ENCODE measurements around the gene TBC1D9.

DNA sequence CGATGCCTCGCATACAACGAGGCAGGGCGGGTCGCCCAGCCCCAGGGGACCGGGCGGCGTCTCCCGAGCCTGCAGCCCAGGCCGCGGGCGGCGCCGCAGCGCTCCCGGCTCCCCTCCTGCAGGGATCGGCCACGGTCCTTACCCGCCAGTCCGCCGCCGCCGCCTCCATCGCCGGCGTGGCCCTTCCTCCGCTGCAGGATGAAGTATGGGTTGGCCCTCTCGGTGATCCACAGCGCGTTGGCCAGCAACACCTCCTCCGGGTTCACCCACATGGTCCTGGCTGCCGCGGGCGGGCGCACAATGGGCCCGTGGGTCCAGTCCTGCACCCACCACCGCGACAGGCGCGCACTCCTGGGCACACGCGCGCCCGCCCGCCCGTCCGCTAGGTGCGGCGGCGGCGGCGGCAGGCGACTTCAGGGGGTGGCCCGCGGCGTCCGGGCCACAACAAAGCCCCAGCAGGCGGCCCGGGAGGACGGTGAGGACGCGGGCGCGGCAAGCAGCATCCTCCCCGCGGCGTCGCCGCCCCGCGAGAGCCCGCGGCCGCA lies 339 bp downstream of the TBC1D9 start:
- TF ChIP-seq BHLHE40 (IDR thresholded peaks at IDR 0.05; ENCODE audit: borderline replicate concordance) (no peak), FOXK2 (IDR thresholded peaks at IDR 0.05) (no peak), FOXA1 (IDR thresholded peaks at IDR 0.05) (no peak), NFRKB (IDR thresholded peaks at IDR 0.05) (no peak), SP1 (IDR thresholded peaks at IDR 0.05) (no peak)

Measured in HEK293T (cell line).